Stimulated activated CD8-positive, alpha-beta memory T cell treated with anti-CD3 and anti-CD28 coated beads, Interleukin-15, amount 100 ng/mL, for 24 hours (primary cell): ENCODE results near the gene SLC30A7.
"Not testable (repeated sequence)": the region's sequence is repeated elsewhere in the genome, so short reads cannot be mapped to it uniquely, and the experiment has no call there.

Source experiments
- DNase-seq: peaks from one replicate; pipeline ENCODE4 v3.0.0-alpha.2; 2020; ENCODE audit warnings: low read depth

Gene SLC30A7

DNA sequence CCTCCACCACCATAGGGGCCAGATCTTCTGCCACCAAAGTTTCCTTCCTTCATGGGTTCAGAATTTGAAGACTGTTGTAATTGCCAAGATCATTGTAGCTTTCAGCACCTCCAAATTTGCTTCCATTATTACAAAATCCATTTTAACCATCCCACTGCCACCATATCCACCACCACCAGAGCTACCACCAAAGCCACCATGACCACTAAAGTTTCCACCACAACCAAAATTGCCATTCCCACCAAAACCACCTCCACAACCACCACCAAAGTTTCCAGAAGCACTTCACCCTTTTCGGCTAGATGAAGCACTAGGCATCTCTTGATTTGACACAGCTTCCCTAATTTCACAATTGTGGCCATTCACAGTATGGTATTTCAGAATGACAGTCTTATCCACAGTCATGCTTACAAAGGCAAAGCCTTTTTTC lies 45.2 kb downstream of the SLC30A7 start:
- DNase-seq = no peak

DNA sequence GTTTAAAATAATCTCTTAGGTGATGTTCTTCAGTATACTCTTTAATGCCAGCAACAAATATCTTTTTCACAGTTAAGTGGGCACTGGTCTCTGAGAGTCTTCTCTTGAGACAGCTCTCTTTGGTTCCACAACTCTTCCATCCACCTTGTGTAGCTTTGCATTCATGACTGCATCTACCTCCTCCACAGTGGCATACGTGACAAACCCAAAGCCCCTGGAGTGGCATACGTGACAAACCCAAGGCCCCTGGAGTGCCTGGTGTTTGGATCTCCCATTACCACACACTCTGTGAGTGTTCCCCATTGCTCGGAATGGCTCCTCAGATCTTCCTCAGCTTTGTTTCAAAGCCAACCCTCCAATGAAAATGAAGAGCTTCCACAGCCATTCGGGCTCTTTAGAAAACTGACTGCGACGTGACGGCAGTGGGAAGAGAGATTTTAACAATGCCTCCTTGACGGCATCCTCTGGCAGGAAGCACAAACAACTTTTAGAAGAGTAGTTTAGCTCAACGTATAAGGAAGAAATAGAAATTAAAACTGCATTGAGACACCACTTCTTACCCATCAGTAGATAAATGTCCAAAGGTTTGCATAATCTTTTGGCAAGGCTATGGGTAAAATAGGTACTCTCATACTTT lies 45.8 kb downstream of the SLC30A7 start:
- no peak for DNase-seq

DNA sequence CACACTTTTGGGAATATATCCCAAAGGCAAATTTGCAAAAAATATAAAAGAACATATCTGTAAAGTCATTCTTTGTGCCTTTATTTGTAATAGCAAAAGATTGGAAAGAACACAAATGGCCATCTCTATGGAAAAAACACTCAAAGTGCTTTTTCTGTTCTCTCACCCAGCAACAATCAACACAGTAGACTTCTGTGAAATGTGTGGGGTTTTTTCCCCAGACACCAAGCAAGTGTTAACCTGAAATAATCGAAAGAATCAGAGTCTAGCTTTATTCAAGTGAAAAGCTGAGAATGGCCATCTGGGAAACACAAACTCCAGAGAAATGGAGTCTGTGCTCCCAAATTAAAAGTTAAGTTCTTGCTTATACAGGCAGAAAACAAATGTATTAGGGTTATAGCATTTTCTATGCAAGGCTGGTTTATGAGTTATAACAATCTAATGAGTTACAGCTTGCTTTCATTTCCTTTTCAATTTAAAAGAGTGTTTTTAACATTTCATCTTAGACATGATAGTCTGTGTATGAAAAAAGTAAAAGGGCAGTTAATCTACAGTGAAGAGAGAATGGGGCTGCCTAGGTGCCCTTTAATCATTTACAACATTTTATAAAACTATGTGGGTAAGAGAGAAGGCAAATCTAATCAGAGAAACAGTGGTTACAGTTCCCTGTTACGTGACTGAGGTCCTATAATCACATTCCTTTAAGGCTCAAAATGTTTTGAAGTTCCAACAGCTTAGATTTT lies 46.6 kb downstream of the SLC30A7 start:
- DNase-seq = no peak

DNA sequence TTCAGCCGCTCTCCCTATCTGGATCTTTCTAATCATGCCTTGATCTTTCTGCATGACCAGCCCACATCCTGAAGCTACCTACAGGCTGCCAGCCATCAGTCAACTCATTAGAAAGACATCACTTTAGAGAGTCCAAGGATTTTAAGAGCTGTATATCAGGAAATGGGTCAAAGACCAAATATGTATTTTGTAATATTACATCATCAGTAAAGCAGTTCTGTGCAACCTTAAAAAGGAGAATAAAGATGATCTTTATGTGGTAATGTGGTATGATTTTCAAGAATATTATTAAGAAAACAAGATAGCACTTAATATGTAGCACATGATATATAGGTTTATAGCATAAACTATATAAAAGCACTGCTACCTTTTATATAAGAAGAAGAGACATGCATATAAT lies 47.6 kb downstream of the SLC30A7 start:
- DNase-seq = no peak

DNA sequence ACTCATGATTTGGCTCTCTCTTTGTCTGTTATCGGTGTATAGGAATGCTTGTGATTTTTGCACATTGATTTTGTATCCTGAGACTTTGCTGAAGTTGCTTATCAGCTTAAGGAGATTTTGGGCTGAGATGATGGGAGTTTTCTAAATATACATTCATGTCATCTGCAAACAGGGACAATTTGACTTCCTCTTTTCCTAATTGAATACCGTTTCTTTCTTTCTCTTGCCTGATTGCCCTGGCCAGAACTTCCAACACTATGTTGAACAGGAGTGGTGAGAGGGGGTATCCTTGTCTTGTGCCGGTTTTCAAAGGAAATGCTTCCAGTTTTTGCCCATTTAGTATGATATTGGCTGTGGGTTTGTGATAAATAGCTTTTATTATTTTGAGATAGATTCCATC lies 50.2 kb downstream of the SLC30A7 start:
- not testable (repeated sequence) for DNase-seq

DNA sequence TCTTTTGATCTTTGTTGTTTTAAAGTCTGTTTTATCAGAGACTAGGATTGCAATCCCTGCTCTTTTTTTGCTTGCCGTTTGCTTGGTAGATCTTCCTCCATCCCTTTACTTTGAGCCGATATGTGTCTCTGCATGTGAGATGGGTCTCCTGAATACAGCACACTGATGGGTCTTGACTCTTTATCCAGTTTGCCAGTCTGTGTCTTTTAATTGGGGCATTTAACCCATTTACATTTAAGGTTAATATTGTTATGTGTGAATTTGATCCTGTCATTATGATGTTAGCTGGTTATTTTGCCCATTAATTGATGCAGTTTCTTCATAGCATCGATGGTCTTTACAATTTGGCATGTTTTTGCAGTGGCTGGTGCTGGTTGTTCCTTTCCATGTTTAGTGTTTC lies 51.9 kb downstream of the SLC30A7 start:
- not testable (repeated sequence) for DNase-seq

DNA sequence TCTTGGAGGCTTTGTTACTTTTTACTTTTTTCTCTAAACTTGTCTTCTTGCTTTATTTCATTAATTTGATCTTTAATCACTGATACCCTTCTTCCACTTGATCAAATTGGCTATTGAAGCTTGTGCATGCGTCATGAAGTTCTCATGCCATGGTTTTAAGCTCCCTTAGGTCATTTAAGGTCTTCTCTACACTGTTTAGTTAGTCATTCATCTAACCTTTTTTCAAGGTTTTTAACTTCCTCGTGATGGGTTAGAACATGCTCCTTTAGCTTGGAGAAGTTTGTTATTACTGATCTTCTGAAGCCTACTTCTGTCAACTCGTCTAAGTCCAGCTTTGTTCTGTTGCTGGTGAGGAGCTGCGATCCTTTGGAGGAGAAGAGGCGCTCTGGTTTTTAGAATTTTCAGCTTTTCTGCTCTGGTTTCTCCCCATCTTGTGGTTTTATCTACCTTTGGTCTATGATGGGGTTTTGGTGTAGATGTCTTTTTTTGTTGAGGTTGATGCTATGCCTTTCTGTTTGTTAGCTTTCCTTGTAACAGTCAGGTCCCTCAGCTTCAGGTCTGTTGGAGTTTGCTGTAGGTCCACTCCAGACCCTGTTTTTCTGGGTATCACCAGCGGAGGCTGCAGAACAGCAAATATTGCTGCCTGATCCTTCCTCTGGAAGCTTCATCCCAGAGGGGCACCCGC lies 53.0 kb downstream of the SLC30A7 start:
- not testable (repeated sequence) for DNase-seq

DNA sequence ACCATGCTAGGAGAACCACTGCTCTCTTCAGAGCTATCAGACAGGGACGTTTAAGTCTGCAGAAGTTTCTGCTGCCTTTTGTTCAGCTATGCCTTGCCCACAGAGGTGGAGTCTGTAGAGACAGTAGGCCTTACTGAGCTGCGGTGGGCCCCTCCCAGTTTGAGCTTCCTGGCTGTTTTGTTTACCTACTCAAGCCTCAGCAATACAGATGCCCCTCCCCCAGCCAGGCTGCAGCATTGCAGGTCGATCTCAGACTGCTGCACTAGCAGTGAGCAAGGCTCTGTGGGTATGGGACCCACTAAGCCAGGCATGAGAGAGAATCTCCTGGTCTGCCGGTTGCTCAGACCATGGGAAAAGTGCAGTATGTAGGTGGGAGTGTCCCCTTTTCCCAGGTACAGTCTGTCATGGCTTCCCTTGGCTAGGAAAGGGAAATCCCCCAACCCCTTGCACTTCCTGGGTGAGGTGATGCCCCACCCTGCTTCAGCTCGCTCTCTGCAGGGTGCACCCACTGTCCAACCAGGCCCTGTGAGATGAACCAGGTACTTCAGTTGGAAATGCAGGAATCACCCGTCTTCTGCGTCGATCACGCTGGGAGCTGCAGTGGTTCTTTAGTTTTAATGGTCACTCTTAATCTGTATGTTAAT lies 53.7 kb downstream of the SLC30A7 start:
- DNase-seq = not testable (repeated sequence)

DNA sequence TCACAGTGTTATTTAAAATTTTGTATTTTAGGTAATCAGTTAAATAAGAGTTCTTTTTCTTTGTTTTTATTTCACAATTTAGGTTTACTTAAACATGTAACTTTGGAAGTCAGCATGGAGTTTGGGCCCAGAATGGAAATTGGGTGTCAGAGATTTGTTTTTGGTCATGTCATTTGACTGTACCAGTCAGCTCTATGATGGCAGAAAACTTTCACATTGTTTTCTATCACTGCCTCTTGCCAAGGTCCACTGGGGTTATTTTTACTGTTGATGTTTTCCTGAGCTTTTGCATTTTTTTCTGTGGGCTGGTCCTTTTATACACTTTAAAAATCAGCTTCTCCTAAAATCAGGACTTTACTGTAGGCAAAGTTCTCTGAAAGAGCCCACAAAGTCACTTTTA lies 54.4 kb downstream of the SLC30A7 start:
- no peak for DNase-seq

DNA sequence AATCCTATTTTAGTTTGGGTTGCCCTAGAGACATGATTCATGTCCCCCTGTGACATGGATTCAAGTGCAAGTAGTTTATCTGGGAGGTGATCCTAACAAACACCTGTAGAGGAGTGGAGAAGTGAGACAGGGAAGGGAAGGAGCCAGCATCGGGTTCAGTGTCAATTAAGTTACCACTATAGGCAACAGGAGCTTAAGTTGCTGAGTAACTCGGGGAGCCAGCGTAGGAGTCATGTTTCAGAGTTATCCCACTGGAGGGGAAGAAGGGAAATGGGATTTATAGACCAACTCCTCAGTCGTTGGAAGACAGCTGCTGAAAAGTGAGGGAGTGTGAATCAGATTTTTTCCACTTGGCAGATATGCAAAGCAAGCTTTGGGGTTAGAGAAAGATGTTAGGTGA lies 54.9 kb downstream of the SLC30A7 start:
- DNase-seq = no peak

DNA sequence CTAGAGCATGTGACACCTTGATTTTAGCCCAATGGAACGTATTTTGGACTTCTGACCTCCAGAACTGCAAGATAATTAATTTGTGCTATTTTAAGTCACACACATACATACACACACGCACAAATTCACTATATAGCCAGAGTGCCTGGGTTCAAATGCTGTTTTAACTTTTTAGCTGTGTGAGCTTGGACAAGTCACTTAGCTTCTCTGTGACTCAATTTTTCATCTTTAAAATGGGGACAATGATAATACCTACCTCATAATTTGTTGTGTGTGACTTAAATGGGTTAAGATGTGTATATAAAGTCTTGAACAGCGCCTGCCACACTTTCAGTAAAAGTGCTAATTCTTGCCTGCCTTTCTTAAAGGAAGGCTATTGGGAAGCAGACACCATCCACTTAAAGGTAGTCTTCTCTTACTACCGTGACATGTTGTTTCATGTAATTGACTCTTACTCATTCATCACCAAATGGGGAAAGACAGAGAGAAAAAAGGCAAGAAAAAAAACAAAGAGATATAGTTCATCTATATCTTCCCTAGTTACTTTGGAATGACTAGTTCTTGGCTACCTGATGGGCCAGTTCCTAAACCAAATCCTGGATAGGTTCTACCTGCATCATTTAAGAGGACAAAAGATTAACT lies 56.3 kb downstream of the SLC30A7 start:
- DNase-seq = no peak

DNA sequence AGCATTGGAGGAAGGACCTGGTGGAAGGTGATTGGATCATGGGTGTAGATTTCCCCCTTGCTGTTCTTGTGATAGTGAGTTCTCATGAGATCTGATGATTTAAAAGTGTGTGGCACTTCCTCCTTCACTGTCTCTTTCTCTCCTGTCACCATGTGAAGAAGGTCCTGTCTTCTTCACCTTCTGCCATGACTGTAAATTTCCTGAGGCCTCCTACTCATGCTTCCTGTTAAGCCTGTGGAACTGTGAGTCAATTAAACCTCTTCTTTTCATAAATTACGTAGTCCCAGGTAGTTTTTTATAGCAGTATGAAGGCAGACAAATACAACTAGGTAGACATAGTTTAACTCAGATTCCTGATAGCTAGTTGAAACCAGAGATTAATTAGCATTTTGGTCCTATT lies 57.1 kb downstream of the SLC30A7 start:
- not testable (repeated sequence) for DNase-seq

DNA sequence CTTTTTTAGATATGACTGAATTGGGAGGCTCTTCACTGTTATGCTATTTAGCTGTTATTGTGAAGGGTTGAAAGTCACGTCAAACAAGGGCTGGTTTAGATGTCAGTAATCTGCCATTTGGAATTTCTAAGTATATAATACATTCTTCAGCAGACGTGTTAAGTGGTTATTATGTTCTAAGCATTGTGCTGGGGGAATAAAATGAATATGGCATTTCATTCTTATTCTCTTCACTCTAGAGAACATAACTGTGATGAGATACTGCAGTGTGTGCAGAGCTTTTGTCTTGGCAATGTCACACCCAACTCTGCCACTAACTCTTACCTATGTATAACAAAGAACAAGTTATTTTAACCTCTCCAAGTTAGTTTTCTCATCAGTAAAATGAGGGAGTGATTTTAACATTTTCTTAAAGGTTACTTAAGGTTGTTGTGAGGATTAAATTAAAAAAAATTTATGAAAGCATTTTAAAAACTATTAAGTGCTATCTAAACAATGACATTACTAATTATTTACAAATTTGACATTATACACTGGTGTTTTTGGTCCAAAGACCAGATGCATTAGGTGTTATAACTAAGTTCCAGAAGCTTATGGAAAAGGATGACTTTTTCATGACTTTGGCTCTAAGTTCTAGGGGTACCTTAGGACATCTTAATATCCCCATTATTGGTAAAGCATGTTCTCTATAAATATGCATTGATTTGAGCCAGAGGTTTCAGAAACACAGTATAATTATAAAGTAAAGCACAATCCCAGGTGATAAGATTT lies 58.3 kb downstream of the SLC30A7 start:
- DNase-seq = no peak

DNA sequence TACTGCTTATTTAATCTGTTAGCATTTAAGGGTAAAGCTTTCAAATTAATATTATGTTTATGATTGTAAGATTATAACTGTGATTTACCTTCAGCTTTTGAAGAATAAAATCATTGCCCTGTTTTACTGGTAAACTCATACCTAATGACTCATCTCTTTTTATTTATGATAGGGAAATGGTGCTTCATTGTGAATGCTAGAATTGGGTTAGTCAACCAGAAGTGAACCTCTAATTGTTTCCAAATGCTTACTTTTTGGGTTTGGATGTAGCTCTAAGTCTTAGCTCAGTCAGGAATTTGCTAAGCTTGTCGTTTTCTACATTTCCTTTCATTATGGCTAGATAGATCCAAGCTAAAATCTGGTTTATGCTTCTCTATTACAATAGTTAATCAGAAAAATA lies 59.4 kb downstream of the SLC30A7 start:
- DNase-seq = no peak

DNA sequence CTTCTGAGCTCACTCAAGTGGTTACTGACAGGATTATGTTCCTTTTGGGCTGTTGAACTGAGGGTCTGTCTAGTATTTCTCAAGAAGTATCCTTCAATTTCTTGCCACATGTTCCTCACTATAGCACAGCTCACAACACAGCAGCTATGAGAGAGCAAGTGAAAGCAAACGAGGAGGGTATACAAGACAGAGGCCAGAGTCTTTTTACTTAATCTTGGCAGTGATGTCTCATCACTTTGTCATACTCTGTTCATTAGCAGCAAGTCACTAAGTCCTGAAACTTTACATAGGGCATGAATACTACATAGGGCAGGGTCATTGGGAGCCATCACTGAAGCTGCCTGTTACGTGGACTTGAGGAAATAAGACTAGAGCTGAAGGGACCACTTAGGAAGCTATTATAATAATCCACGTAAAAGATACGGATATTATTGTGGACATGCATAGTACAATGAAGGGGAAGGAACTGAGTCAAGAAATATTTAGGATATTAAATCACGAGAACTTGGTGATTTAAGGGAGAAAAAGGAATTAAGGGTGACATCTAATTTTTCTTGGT lies 63.7 kb downstream of the SLC30A7 start:
- no peak for DNase-seq

DNA sequence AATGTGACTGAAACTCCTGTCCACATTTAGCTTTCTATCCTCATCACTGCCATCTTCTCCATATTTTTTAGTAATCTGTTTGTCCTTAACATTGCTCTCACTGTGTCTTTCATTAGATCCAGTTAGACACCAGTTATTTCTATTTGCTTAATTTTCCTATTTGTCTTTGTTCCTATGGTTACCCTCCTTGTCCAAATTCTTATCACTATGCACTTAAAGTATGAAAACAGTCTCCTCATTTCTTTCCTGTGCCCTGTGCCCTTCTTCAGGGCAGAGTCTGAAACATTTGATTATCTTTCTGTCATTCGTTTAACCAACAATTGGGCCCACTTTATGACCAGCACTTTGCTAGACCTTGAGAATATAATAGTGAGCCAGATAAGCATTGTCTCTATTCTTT lies 64.2 kb downstream of the SLC30A7 start:
- DNase-seq = no peak

DNA sequence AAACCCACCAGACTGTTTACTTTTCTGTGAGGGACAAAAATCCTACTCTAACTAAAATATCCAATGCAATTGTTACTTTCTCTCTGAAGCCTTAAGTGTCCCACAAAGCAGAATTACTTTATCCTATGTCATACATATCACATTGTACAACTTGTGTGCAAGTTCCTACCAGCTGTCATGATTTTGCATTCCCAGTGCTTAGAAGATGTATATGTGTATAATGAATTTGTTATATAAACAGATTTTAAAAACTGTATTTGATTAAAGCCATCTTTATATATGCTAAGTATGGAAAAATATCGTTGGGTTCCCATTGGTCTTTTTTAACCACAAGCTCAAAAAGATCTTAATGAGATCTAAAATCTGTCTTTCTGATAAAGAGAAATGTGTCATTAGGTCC lies 72.7 kb downstream of the SLC30A7 start:
- no peak for DNase-seq

DNA sequence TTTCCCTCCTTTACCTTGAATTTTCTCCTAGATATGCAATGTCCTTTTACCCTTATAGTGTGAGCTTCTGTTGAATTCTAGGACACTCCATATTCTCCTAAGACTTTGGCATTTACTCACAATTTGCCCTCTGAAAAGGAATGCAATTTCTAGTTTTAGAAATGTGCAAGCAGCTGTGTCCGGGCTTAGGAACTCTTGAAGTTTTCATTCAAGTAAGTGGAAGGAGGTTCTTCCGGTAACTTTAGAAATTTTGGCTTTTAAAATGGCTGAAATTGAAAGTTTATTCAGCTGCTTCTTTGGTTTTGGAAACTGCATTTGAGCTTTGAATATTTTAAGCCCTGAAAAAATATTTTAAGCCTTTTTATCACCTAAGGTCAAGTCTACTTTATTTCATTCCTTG lies 73.4 kb downstream of the SLC30A7 start:
- no peak for DNase-seq

DNA sequence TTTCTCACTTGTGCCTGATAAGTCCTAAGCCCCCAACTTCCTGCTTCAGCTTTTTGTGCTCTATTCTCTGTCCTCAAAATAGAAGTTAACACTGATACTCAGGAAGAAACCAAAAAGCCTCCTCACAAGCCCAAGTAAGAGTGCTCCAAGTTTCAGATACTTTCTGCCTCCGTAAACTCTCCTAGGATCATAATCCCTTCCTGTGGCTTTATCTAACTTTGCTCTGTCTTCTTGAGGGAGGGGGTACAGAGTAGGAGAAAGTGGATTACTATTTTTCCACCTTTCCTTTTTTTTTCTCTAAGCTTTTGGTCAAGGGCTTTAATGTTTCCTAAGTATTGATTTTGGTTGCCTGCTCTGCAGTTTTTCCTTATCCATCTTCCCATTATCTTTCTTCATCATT lies 75.1 kb downstream of the SLC30A7 start:
- DNase-seq = no peak

DNA sequence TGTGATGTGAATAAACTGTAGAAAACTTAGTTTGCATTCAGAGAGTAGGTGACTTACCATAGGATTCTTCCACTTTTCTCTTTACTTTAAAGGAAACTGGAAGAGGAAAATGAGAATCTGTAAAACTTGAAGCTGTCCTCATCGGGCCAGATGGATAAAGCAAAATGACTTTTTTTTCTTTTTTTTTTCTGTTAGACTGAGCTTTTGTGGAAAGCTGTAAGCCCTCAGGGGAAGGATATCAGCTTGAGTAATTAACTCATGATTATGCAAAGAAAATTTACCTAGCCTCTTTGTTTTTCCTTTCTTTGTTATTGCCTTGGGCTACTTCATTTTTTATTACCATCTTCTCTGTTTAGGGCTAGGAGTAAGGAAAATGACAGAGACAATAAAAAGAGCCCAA lies 76.3 kb downstream of the SLC30A7 start:
- DNase-seq = no peak

DNA sequence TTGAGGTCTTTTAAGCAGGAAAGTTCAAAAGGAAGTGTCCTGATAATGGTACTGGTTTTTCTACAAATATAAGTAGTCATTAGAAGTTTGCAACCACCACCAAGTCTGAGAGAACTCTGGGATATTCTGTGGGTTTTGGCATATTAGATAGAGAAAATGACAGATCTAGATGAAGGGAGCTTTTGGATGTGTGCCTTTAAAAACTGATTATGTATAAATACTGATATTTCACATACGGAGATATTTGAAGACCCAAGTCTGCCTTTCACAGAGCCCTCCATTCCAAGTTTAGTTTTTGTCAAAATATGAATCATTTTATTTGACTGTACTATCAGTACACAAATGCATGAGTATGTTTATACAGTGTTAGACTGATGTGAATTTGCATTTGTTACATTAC lies 81.0 kb downstream of the SLC30A7 start:
- no peak for DNase-seq
